K562 (cell line): ENCODE data around the gene TUBB4B. TPM values are rescaled to one million over a fixed set of nuclear protein-coding genes. Genes with fewer than 3 reads are reported as not detected.
A peak's percentile ranks its signal among the peaks of the same experiment; 100 is the strongest.

ENCODE experiments used
- CC2D1A ChIP-seq: fragments of 450-650 bp; IDR thresholded peaks from 2 replicates; pipeline ENCODE4 v1.6.1; 2017; ENCODE audit warnings: mild to moderate bottlenecking
- DNMT1 ChIP-seq: fragments of 450-650 bp; IDR thresholded peaks from 2 replicates; pipeline ENCODE4 v1.6.1; 2016; ENCODE audit warnings: antibody characterized with exemption, mild to moderate bottlenecking
- EGR1 ChIP-seq: fragments of 450-650 bp; conservative IDR thresholded peaks from 2 replicates; pipeline ENCODE4 v1.6.1; 2017; ENCODE audit warnings: mild to moderate bottlenecking
- ELF1 ChIP-seq: fragments of 200-800 bp; sonication (Bioruptor generic); IDR thresholded peaks from 2 replicates; pipeline ENCODE4 v1.6.1; 2016; ENCODE audit warnings: missing genetic modification characterization, missing compliant biosample characterization
- FOXA1 ChIP-seq: fragments of 450-650 bp; IDR thresholded peaks from 2 replicates; pipeline ENCODE4 v1.6.1; 2016; ENCODE audit warnings: mild to moderate bottlenecking, borderline replicate concordance
- HBP1 ChIP-seq: fragments of 450-650 bp; formaldehyde crosslinking; IDR thresholded peaks from 2 replicates; pipeline ENCODE4 v1.4.0; 2022; ENCODE audit warnings: missing genetic modification characterization
- HDAC1 ChIP-seq, 2 experiments: fragments of 450-650 bp; IDR thresholded peaks; 2 replicates each; pipeline ENCODE4 v1.6.1; 2016 to 2017; ENCODE audit warnings: inconsistent platforms in 1 of 2, mild to moderate bottlenecking in 1 of 2, moderate library complexity in 1 of 2
- KLF10 ChIP-seq: fragments of 250-450 bp; sonication (Bioruptor Pico); IDR thresholded peaks from 2 replicates; pipeline ENCODE4 v1.6.1; 2021; ENCODE audit warnings: matching md5 sums
- MIER1 ChIP-seq: fragments of 450-650 bp; IDR thresholded peaks from 2 replicates; pipeline ENCODE4 v1.6.1; 2016; ENCODE audit warnings: antibody characterized with exemption, mild to moderate bottlenecking, low read depth
- NFIX ChIP-seq: fragments of 250-450 bp; sonication (Bioruptor Pico); IDR thresholded peaks from 2 replicates; pipeline ENCODE4 v1.4.0; 2020; ENCODE audit warnings: low read depth, mild to moderate bottlenecking, moderate library complexity
- PHB2 ChIP-seq: fragments of 450-650 bp; IDR thresholded peaks from 2 replicates; pipeline ENCODE4 v1.6.1; 2017; ENCODE audit warnings: low read depth
- PHF8 ChIP-seq: fragments of 200-600 bp; sonication (generic); IDR thresholded peaks from 2 replicates; pipeline ENCODE4 v1.6.1; 2012; ENCODE audit warnings: mixed run types, mild to moderate bottlenecking, inconsistent platforms, low read length, moderate library complexity, borderline replicate concordance
- SIX5 ChIP-seq, 2 experiments: IDR thresholded peaks; 2 replicates each; pipeline ENCODE4 v1.6.1; 2011; ENCODE audit warnings: low read length in 2 of 2, borderline replicate concordance in 1 of 2, low read depth in 1 of 2, mild to moderate bottlenecking in 1 of 2, moderate library complexity in 1 of 2; ENCODE audit not compliant: insufficient read depth in 1 of 2
- SMARCE1 ChIP-seq: fragments of 450-650 bp; IDR thresholded peaks from 2 replicates; pipeline ENCODE4 v1.7.1; 2016; ENCODE audit warnings: mild to moderate bottlenecking
- ZNF143 ChIP-seq: sonication (generic); formaldehyde crosslinking; IDR thresholded peaks from 2 replicates; pipeline ENCODE4 v1.9.0; 2022; ENCODE audit warnings: mild to moderate bottlenecking, missing genetic modification reagents
- ZNF217 ChIP-seq: sonication (generic); formaldehyde crosslinking; IDR thresholded peaks from 2 replicates; pipeline ENCODE4 v1.8.0; 2022; ENCODE audit warnings: mild to moderate bottlenecking, missing genetic modification reagents
- ZNF224 ChIP-seq: sonication (generic); formaldehyde crosslinking; IDR thresholded peaks from 2 replicates; pipeline ENCODE4 v1.8.0; 2022; ENCODE audit warnings: mild to moderate bottlenecking, missing genetic modification reagents
- ZNF354B ChIP-seq: fragments of 250-450 bp; sonication (Bioruptor Pico); IDR thresholded peaks from 2 replicates; pipeline ENCODE4 v1.4.0; 2020
- ZNF707 ChIP-seq: fragments of 250-450 bp; sonication (Bioruptor Pico); conservative IDR thresholded peaks from 2 replicates; pipeline ENCODE4 v1.8.0; 2022; ENCODE audit warnings: inconsistent platforms, mild to moderate bottlenecking, moderate library complexity
- ZZZ3 ChIP-seq: fragments of 450-650 bp; IDR thresholded peaks from 2 replicates; pipeline ENCODE4 v1.6.1; 2016; ENCODE audit warnings: antibody characterized with exemption, mild to moderate bottlenecking, moderate library complexity
- polyA plus RNA-seq, 8 experiments: library from polyadenylated mRNA; depleted of rRNA in 4 of 8; stranded (reverse) in 5 of 8; unstranded in 3 of 8; fragments of >200 nt; fragmentation: Nextera tagmentation in 2 of 8; fragmentation: Illumina TruSeq in 1 of 8; extraction: Ambion mirVana in 2 of 8; extraction: Trizol in 1 of 8; gene quantifications; 2 replicates each; pipeline versions ENCODE4 v1.2.1 to v1.2.3, GENCODE V29; 2011 to 2014; ENCODE audit warnings: inconsistent platforms in 1 of 8, missing spikeins in 1 of 8
- total RNA-seq, 7 experiments: library from RNA; depleted of rRNA in 6 of 7; stranded (reverse); fragments of >200 nt in 6 of 7; fragmentation: Illumina TruSeq in 2 of 7; extraction: Trizol in 2 of 7; gene quantifications; 2 replicates each; pipeline versions ENCODE4 v1.2.1 to v1.2.3, GENCODE V29; 2011 to 2021; ENCODE audit warnings: low replicate concordance in 1 of 7
- TF ChIP-seq, protein P1 (sequence below): fragments of 250-450 bp; sonication (Bioruptor Pico); IDR thresholded peaks from 2 replicates; pipeline ENCODE4 v1.4.0; 2020; ENCODE audit warnings: mild to moderate bottlenecking
- TF ChIP-seq, protein P2 (sequence below): fragments of 250-450 bp; sonication (Bioruptor Pico); IDR thresholded peaks from 2 replicates; pipeline ENCODE4 v1.4.0; 2020; ENCODE audit warnings: mild to moderate bottlenecking, moderate library complexity

Gene TUBB4B
- total and polyA plus RNA-seq, 9 of the 15 experiments (the other 6 are each of a cell fraction or from before 2014, with no cell fraction given), result 24.1 to 443 (median 268) TPM

DNA sequence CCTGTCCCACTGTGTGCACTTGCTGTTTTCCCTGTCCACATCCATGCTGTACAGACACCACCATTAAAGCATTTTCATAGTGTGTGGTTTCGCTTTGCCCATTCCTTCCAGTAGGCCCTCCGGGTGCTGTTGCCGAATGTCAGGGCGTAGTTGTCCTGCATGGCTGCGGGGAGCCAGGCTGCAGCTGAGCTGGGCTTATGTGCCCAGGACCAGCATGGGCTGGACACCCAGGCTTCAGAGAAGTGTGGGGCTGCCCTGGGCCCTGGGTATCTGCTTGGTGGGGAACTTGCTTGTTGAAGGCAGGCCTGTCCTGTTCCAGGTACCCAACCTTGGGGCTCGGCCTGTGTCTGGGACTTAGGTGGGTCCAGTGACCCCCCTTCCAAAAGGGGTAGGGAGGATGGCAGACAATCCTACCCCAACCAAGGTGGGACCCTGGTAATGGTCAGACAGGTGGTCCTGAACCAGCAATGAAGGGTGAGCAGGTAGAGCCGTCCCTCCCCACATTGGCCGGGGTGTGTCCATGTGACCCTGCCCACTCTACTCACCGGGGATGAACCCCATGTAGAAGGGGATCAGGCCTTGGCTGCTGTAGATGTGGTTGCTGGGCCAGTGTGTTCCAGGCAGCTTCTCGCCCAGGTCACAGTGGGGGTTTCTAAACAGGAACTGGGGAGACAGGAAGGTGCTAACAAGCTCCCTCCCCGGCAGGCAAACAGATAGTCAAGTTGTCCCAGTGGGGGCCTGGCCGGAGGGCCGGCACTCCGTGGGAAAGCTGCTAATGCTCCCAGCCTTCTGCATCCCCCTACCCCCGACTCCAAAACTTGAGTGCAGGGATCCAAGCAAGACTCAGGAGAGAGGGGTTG is 2.8 kb downstream of the TUBB4B start (continued):
- TF ChIP-seq HBP1 (CRISPR knock-in tag) (peak; percentile 78), ZNF354B (0 out of 2 replicates have a peak, but pooled peaks have one; percentile 14), ZZZ3 (no peak), SMARCE1 (no peak), ZNF217 (CRISPR knock-in tag) (no peak), FOXA1 (no peak), ZNF707 (CRISPR knock-in tag) (no peak), ZNF143 (no peak), PHB2 (no peak; the same call in 1 of the 2 replicates), NFIX (CRISPR knock-in tag) (no peak), SIX5 (IDR thresholded peaks at IDR 0.05; ENCODE audit: borderline replicate concordance in 1 of 2, insufficient read depth in 1 of 2, low read depth in 1 of 2, low read length in 2 of 2) (no peak), KLF10 (no peak), ELF1 (tag) (no peak), DNMT1 (no peak), ZNF224 (CRISPR knock-in tag) (0 out of 2 replicates have a peak, but pooled peaks have one; percentile 17), EGR1 (no peak), CC2D1A (no peak), PHF8 (no peak), HDAC1 (IDR thresholded peaks at IDR 0.05) (no peak), MIER1 (no peak)
- TF ChIP-seq, protein P1, sequence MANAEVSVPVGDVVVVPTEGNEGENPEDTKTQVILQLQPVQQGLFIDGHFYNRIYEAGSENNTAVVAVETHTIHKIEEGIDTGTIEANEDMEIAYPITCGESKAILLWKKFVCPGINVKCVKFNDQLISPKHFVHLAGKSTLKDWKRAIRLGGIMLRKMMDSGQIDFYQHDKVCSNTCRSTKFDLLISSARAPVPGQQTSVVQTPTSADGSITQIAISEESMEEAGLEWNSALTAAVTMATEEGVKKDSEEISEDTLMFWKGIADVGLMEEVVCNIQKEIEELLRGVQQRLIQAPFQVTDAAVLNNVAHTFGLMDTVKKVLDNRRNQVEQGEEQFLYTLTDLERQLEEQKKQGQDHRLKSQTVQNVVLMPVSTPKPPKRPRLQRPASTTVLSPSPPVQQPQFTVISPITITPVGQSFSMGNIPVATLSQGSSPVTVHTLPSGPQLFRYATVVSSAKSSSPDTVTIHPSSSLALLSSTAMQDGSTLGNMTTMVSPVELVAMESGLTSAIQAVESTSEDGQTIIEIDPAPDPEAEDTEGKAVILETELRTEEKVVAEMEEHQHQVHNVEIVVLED (CRISPR knock-in tag), result no peak
- TF ChIP-seq, protein P2, sequence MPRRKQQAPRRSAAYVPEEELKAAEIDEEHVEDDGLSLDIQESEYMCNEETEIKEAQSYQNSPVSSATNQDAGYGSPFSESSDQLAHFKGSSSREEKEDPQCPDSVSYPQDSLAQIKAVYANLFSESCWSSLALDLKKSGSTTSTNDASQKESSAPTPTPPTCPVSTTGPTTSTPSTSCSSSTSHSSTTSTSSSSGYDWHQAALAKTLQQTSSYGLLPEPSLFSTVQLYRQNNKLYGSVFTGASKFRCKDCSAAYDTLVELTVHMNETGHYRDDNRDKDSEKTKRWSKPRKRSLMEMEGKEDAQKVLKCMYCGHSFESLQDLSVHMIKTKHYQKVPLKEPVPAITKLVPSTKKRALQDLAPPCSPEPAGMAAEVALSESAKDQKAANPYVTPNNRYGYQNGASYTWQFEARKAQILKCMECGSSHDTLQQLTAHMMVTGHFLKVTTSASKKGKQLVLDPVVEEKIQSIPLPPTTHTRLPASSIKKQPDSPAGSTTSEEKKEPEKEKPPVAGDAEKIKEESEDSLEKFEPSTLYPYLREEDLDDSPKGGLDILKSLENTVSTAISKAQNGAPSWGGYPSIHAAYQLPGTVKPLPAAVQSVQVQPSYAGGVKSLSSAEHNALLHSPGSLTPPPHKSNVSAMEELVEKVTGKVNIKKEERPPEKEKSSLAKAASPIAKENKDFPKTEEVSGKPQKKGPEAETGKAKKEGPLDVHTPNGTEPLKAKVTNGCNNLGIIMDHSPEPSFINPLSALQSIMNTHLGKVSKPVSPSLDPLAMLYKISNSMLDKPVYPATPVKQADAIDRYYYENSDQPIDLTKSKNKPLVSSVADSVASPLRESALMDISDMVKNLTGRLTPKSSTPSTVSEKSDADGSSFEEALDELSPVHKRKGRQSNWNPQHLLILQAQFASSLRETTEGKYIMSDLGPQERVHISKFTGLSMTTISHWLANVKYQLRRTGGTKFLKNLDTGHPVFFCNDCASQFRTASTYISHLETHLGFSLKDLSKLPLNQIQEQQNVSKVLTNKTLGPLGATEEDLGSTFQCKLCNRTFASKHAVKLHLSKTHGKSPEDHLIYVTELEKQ, result no peak
